IPS-15b (cell line): Measurements from ENCODE around the gene RBM38.
"Not testable (repeated sequence)": the region's sequence is repeated elsewhere in the genome, so short reads cannot be mapped to it uniquely, and the experiment has no call there.

Experiments used
- H3K27me3 ChIP-seq: one replicate; pipeline ENCODE4 v1.6.1; 2013; ENCODE audit warnings: low read length; ENCODE audit not compliant: control insufficient read depth, insufficient read depth
- H3K36me3 ChIP-seq: one replicate; pipeline ENCODE4 v1.6.1; 2013; ENCODE audit warnings: low read length; ENCODE audit not compliant: control insufficient read depth, insufficient read depth
- H3K4me1 ChIP-seq: one replicate; pipeline ENCODE4 v1.6.1; 2013; ENCODE audit warnings: mild to moderate bottlenecking, low read length; ENCODE audit not compliant: control insufficient read depth, insufficient read depth
- H3K4me3 ChIP-seq: one replicate; pipeline ENCODE4 v1.5.1; 2013; ENCODE audit warnings: low read depth, low read length
- H3K9ac ChIP-seq: one replicate; pipeline ENCODE4 v1.6.1; 2013; ENCODE audit warnings: low read depth, mild to moderate bottlenecking, low read length
- H3K9me3 ChIP-seq: one replicate; pipeline ENCODE4 v1.6.1; 2013; ENCODE audit warnings: mild to moderate bottlenecking, low read length; ENCODE audit not compliant: control insufficient read depth, insufficient read depth

RBM38 gene

GRCh38 chr20:57419479-57419878 lies 28.3 kb downstream of the RBM38 start:
- not testable (repeated sequence) for H3K9ac ChIP-seq, H3K9me3 ChIP-seq, H3K36me3 ChIP-seq, H3K4me1 ChIP-seq, H3K27me3 ChIP-seq, H3K4me3 ChIP-seq

GRCh38 chr20:57420571-57421252 lies 29.5 kb downstream of the RBM38 start:
- Histone ChIP-seq H3K9me3 (no peaks in the 10 kb centered on the region), H3K27me3 (no peaks in the 10 kb centered on the region), H3K4me1 (peaks cover 3% of the 10 kb centered on the region), H3K9ac (no peak overlapping the region), H3K36me3 (no peaks in the 10 kb centered on the region), H3K4me3 (no peak overlapping the region)

- Histone ChIP-seq H3K27me3 (no peaks in the 10 kb centered on the region), H3K36me3 (no peaks in the 10 kb centered on the region), H3K4me3 (no peak overlapping the region), H3K4me1 (peaks cover 3% of the 10 kb centered on the region), H3K9me3 (no peaks in the 10 kb centered on the region), H3K9ac (no peak overlapping the region)
Measured at GRCh38 chr20:57421253-57422220, 30.3 kb downstream of the RBM38 start.

DNA sequence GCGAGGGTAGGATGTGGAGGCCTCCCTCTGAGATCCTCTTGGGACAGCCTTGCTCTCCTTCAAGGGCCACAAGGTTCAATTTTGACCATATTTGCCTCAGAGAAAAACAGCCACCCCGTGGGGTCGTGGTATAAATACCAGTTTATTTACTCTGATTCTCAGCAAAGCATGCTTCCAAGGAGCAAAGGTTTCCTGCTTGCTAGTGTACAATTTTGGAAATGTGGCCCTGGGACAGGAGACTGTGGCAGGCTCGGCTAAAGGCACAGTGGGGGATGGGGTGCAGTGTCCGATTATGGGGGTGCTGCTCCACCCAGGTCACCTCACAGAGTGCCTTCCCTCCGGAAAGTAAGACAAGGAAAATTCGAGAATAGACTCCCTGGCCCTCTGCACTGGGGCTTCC lies 31.1 kb downstream of the RBM38 start:
- Histone ChIP-seq H3K4me1 (peaks cover 3% of the 10 kb centered on the region), H3K9me3 (no peaks in the 10 kb centered on the region), H3K36me3 (no peaks in the 10 kb centered on the region), H3K27me3 (no peaks in the 10 kb centered on the region), H3K4me3 (no peak overlapping the region), H3K9ac (no peak overlapping the region)

GRCh38 chr20:57425150-57426013 lies 34.2 kb downstream of the RBM38 start:
- Histone ChIP-seq H3K4me3 (no peak overlapping the region), H3K4me1 (peaks cover 3% of the 10 kb centered on the region), H3K9me3 (no peaks in the 10 kb centered on the region), H3K27me3 (no peaks in the 10 kb centered on the region), H3K36me3 (no peaks in the 10 kb centered on the region), H3K9ac (peak overlapping the region; percentile 37)

DNA sequence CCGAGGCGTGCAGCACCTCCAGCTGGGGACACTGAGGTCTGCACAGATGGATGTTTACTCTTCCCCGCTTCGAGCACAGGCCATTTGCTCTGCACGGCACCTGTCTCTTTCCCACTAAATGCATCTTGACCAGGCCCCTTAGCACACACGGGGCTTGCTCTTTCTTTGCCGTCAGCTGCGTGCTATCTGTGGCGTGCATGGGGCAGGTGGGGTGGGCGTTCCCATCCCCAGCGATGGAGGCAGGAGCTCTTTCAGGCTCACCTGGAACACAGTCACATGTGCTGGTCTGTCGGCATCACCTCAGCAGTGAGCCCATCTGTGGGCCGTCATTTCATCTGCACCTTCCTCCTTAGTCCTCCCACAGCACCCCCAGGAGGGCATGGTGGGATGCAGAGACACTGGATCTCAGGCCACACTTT lies 35.1 kb downstream of the RBM38 start:
- Histone ChIP-seq H3K27me3 (no peaks in the 10 kb centered on the region), H3K4me1 (peaks cover 3% of the 10 kb centered on the region), H3K36me3 (no peaks in the 10 kb centered on the region), H3K9me3 (no peaks in the 10 kb centered on the region), H3K4me3 (no peak overlapping the region), H3K9ac (no peak overlapping the region)

- Histone ChIP-seq H3K9me3 (no peaks in the 10 kb centered on the region), H3K9ac (no peak overlapping the region), H3K36me3 (no peaks in the 10 kb centered on the region), H3K4me3 (no peak overlapping the region), H3K4me1 (peaks cover 3% of the 10 kb centered on the region), H3K27me3 (no peaks in the 10 kb centered on the region)
Measured at GRCh38 chr20:57426831-57427230, 35.6 kb downstream of the RBM38 start.

- no peaks in the 10 kb centered on the region for H3K27me3 ChIP-seq
- no peaks in the 10 kb centered on the region for H3K9me3 ChIP-seq
- H3K4me3 ChIP-seq = no peak overlapping the region
- H3K36me3 ChIP-seq = no peaks in the 10 kb centered on the region
- H3K4me1 ChIP-seq = peaks cover 3% of the 10 kb centered on the region
- no peak overlapping the region for H3K9ac ChIP-seq
Measured at GRCh38 chr20:57428324-57429158, 37.3 kb downstream of the RBM38 start.

- Histone ChIP-seq H3K4me1 (peaks cover 3% of the 10 kb centered on the region), H3K4me3 (no peak overlapping the region), H3K27me3 (no peaks in the 10 kb centered on the region), H3K9ac (no peak overlapping the region), H3K9me3 (no peaks in the 10 kb centered on the region), H3K36me3 (no peaks in the 10 kb centered on the region)
Measured at GRCh38 chr20:57429159-57429496, 37.9 kb downstream of the RBM38 start.

- H3K27me3 ChIP-seq = no peaks in the 10 kb centered on the region
- no peaks in the 10 kb centered on the region for H3K36me3 ChIP-seq
- peaks cover 3% of the 10 kb centered on the region for H3K4me1 ChIP-seq
- H3K9me3 ChIP-seq = no peaks in the 10 kb centered on the region
- H3K4me3 ChIP-seq = no peak overlapping the region
- no peak overlapping the region for H3K9ac ChIP-seq
Measured at GRCh38 chr20:57429580-57430200, 38.5 kb downstream of the RBM38 start.
